ENCODE data around the gene TARP.
A peak's percentile ranks its signal among the peaks of the same experiment; 100 is the strongest.

TARP gene

DNA sequence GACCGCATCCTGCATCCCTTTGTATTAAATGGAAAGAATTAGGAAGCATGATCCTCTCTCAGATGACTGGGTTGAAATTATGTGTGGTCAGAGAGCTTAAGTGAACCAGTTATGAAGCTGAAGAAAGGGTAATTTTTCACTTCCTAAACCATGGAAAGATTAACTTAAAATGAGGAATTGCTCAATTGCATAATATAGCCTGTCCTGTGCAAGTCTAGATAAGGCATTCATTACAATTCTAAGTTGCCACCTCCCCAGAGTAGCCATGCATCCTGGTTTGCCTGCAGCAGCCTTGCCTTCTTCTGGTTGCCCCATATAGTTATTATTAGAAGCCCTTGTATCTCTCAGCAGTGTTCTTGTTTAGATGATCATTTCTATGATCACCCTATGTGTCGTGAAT is 50.1 kb downstream of the TARP start:
- Histone ChIP-seq H3F3A (ENCODE audit: insufficient read depth, low read length, poor library complexity, severe bottlenecking) (peaks cover 3% of the 10 kb centered on the region), H3K27ac (ENCODE audit: low read length) (no peak overlapping the region), H3K9me2 (ENCODE audit: insufficient read depth, low read length) (no peaks in the 10 kb centered on the region), H4K20me1 (ENCODE audit: insufficient read depth) (no peaks in the 10 kb centered on the region), H3K36me3 (ENCODE audit: insufficient read depth, low read length) (peaks cover 25% of the 10 kb centered on the region), H2AFZ (ENCODE audit: low read depth, low read length) (no peak overlapping the region), H3K79me2 (replicated peaks; ENCODE audit: insufficient read depth, low read length) (no peaks in the 10 kb centered on the region), H3K27me3 (ENCODE audit: insufficient read depth, low read depth, low read length) (no peaks in the 10 kb centered on the region), H3K4me3 (ENCODE audit: low read length) (no peak overlapping the region), H3K9me3 (ENCODE audit: low read length) (no peaks in the 10 kb centered on the region), H3K4me2 (ENCODE audit: low read length) (no peak overlapping the region), H3K9ac (ENCODE audit: low read length) (no peak overlapping the region)
- no peak for TF ChIP-seq EZH2 (IDR thresholded peaks at IDR 0.05; ENCODE audit: borderline replicate concordance, insufficient read depth, low read length, poor library complexity, severe bottlenecking)
- TF ChIP-seq TAF1 (IDR thresholded peaks at IDR 0.05; ENCODE audit: low read depth): no peak
- TF ChIP-seq POLR2AphosphoS5 (IDR thresholded peaks at IDR 0.05): no peak
- TF ChIP-seq RAD21 (conservative IDR thresholded peaks at IDR 0.05): no peak
- TF ChIP-seq EP300 (conservative IDR thresholded peaks at IDR 0.05; ENCODE audit: poor library complexity, severe bottlenecking): no peak
- no peak for TF ChIP-seq REST (IDR thresholded peaks at IDR 0.05; ENCODE audit: borderline replicate concordance)
- TF ChIP-seq CTCF (IDR thresholded peaks at IDR 0.05; ENCODE audit: poor library complexity, severe bottlenecking): no peak
- no peak for TF ChIP-seq MXI1 (conservative IDR thresholded peaks at IDR 0.05; ENCODE audit: poor library complexity, severe bottlenecking)
- no peak for TF ChIP-seq SMC3 (conservative IDR thresholded peaks at IDR 0.05; ENCODE audit: poor library complexity)

GRCh38 chr7:38222481-38223096 is 50.8 kb downstream of the TARP start:
- Histone ChIP-seq H3F3A (ENCODE audit: insufficient read depth, low read length, poor library complexity, severe bottlenecking) (peaks cover 3% of the 10 kb centered on the region), H3K36me3 (ENCODE audit: insufficient read depth, low read length) (peaks cover 25% of the 10 kb centered on the region), H3K9ac (ENCODE audit: low read length) (no peak overlapping the region), H2AFZ (ENCODE audit: low read depth, low read length) (no peak overlapping the region), H3K27ac (ENCODE audit: low read length) (no peak overlapping the region), H3K9me3 (ENCODE audit: low read length) (no peaks in the 10 kb centered on the region), H4K20me1 (ENCODE audit: insufficient read depth) (no peaks in the 10 kb centered on the region), H3K9me2 (ENCODE audit: insufficient read depth, low read length) (no peaks in the 10 kb centered on the region), H3K4me2 (ENCODE audit: low read length) (no peak overlapping the region), H3K27me3 (ENCODE audit: insufficient read depth, low read depth, low read length) (no peaks in the 10 kb centered on the region), H3K79me2 (replicated peaks; ENCODE audit: insufficient read depth, low read length) (no peaks in the 10 kb centered on the region), H3K4me3 (ENCODE audit: low read length) (no peak overlapping the region)
- TF ChIP-seq REST (IDR thresholded peaks at IDR 0.05; ENCODE audit: borderline replicate concordance) (no peak), SMC3 (conservative IDR thresholded peaks at IDR 0.05; ENCODE audit: poor library complexity) (peak; percentile 82), MXI1 (conservative IDR thresholded peaks at IDR 0.05; ENCODE audit: poor library complexity, severe bottlenecking) (no peak), CTCF (IDR thresholded peaks at IDR 0.05; ENCODE audit: poor library complexity, severe bottlenecking) (peak; percentile 87), POLR2AphosphoS5 (IDR thresholded peaks at IDR 0.05) (no peak), TAF1 (IDR thresholded peaks at IDR 0.05; ENCODE audit: low read depth) (no peak), EZH2 (IDR thresholded peaks at IDR 0.05; ENCODE audit: borderline replicate concordance, insufficient read depth, low read length, poor library complexity, severe bottlenecking) (no peak), RAD21 (conservative IDR thresholded peaks at IDR 0.05) (peak; percentile 86), EP300 (conservative IDR thresholded peaks at IDR 0.05; ENCODE audit: poor library complexity, severe bottlenecking) (no peak)

Data from neural cell (in vitro differentiated cells).